C4-2B (cell line): ENCODE measurements around the gene NSMF.
A peak's percentile ranks its signal among the peaks of the same experiment; 100 is the strongest.

Experiments used
- H3K27ac ChIP-seq: fragments of 450-650 bp; 2 replicates; pipeline ENCODE4 v1.5.1; 2017
- CTCF ChIP-seq: fragments of 450-650 bp; conservative IDR thresholded peaks from 2 replicates; pipeline ENCODE4 v1.5.1; 2017; ENCODE audit warnings: mild to moderate bottlenecking
- ZFX ChIP-seq: fragments of 450-650 bp; IDR thresholded peaks from 2 replicates; pipeline ENCODE4 v1.6.1; 2017

The NSMF gene

GRCh38 chr9:137456864-137457405, 2.2 kb downstream of the NSMF start:
- TF ChIP-seq ZFX (no peak), CTCF (no peak)
- H3K27ac ChIP-seq = no peak overlapping the region

- no peak for TF ChIP-seq ZFX
- TF ChIP-seq CTCF = no peak
- no peak overlapping the region for H3K27ac ChIP-seq
Observed at GRCh38 chr9:137456061-137456863, 2.9 kb downstream of the NSMF start.

- H3K27ac ChIP-seq = peak overlapping the region; percentile 18
- TF ChIP-seq CTCF = no peak
- TF ChIP-seq ZFX = no peak
Observed at GRCh38 chr9:137455359-137455991, 3.7 kb downstream of the NSMF start.

GRCh38 chr9:137454597-137455358, 4.4 kb downstream of the NSMF start:
- TF ChIP-seq ZFX (no peak), CTCF (no peak)
- peak overlapping the region; percentile 18 for H3K27ac ChIP-seq

GRCh38 chr9:137454145-137454596, 5.0 kb downstream of the NSMF start:
- no peak for TF ChIP-seq CTCF
- TF ChIP-seq ZFX = no peak
- peak overlapping the region; percentile 18 for H3K27ac ChIP-seq

- peak overlapping the region; percentile 18; the same call in 1 of the 2 replicates for H3K27ac ChIP-seq
- no peak for TF ChIP-seq CTCF
- no peak for TF ChIP-seq ZFX
Observed at GRCh38 chr9:137453643-137454081, 5.5 kb downstream of the NSMF start.
